ENCODE measurements around the gene EDN2.

The EDN2 gene

GRCh38 chr1:41532206-41532975 lies 47.9 kb upstream of the EDN2 start:
- DNase-seq (ENCODE audit: low read depth in 1 of 2, low spot score in 1 of 2), result no peak
- Histone ChIP-seq H3K27me3 (ENCODE audit: insufficient read depth, poor library complexity, severe bottlenecking) (no peaks in the 10 kb centered on the region), H3K4me3 (replicated peaks; ENCODE audit: insufficient read depth, low read length) (no peak overlapping the region), H3K27ac (replicated peaks) (no peak overlapping the region)
- TF ChIP-seq REST (IDR thresholded peaks at IDR 0.05; ENCODE audit: insufficient replicate concordance, low read depth), result no peak
- TF ChIP-seq SPI1 (IDR thresholded peaks at IDR 0.05; ENCODE audit: borderline replicate concordance, low read depth), result no peak
- TF ChIP-seq, protein P1, sequence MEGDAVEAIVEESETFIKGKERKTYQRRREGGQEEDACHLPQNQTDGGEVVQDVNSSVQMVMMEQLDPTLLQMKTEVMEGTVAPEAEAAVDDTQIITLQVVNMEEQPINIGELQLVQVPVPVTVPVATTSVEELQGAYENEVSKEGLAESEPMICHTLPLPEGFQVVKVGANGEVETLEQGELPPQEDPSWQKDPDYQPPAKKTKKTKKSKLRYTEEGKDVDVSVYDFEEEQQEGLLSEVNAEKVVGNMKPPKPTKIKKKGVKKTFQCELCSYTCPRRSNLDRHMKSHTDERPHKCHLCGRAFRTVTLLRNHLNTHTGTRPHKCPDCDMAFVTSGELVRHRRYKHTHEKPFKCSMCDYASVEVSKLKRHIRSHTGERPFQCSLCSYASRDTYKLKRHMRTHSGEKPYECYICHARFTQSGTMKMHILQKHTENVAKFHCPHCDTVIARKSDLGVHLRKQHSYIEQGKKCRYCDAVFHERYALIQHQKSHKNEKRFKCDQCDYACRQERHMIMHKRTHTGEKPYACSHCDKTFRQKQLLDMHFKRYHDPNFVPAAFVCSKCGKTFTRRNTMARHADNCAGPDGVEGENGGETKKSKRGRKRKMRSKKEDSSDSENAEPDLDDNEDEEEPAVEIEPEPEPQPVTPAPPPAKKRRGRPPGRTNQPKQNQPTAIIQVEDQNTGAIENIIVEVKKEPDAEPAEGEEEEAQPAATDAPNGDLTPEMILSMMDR (IDR thresholded peaks at IDR 0.05; ENCODE audit: insufficient read depth, low read length), result no peak
- no peak for TF ChIP-seq GABPA (IDR thresholded peaks at IDR 0.05; ENCODE audit: low read depth)
- TF ChIP-seq POLR2AphosphoS5 (IDR thresholded peaks at IDR 0.05; ENCODE audit: low read depth), result no peak

DNA sequence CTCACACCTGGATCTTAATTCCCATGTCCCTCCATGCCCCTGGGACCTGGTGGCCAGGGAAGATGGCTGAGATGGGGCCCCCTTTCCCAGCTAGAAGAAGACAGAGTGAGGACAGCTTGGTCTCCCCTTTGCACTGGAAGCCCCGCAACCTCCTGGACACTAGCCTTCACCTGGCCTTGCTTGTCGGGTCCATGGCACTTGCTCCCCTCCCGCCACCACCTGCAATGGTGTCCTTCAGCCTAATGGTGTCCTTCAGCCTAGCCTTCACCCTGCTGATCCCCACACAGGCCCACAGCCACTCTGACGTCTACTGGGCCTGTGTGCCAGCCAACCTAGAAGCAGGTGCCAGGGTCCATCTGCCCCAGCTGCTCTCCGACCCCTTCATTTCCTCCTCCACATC lies 45.9 kb upstream of the EDN2 start:
- TF ChIP-seq REST (IDR thresholded peaks at IDR 0.05; ENCODE audit: insufficient replicate concordance, low read depth), result no peak
- TF ChIP-seq SPI1 (IDR thresholded peaks at IDR 0.05; ENCODE audit: borderline replicate concordance, low read depth), result no peak
- no peak for TF ChIP-seq POLR2AphosphoS5 (IDR thresholded peaks at IDR 0.05; ENCODE audit: low read depth)
- TF ChIP-seq, protein P1 (IDR thresholded peaks at IDR 0.05; ENCODE audit: insufficient read depth, low read length), result no peak
- no peak for TF ChIP-seq GABPA (IDR thresholded peaks at IDR 0.05; ENCODE audit: low read depth)
- H3K27me3 ChIP-seq (ENCODE audit: insufficient read depth, poor library complexity, severe bottlenecking), result no peaks in the 10 kb centered on the region
- no peak for DNase-seq (ENCODE audit: low read depth in 1 of 2, low spot score in 1 of 2)
- no peak overlapping the region for H3K4me3 ChIP-seq (replicated peaks; ENCODE audit: insufficient read depth, low read length)
- H3K27ac ChIP-seq (replicated peaks), result no peak overlapping the region

DNA sequence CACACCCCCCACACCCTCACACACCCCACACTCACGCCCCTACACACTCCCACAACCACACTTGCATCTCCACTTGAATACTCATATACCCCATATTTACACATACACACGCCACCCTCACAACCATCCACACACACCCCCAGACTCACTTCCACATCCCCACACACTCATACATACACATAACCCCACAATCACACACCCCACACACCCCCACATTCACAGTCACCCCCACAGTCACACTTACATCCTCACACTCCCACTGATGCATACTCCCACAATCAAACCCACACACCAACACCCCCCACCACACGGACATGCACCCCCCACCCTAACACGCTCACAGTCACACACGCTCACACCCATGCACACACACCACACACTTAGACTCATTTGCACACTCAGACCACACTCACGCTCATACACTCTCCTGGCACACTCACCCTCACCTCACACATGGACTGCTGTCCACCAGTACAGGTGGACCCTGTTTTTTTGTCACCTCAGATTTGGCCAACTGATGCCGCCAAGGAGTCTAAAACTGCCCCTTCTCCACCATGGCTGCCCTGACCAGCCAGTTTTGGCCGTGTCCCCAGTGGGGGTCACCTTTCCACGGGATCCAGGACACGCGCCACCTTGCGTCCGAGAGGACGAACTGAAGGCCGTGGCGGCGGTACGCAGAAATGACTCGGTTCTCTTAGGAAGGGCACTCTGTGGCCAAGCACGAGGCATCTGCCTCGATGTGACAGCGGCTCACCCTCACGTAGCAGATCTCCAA lies 45.3 kb upstream of the EDN2 start:
- TF ChIP-seq SPI1 (IDR thresholded peaks at IDR 0.05; ENCODE audit: borderline replicate concordance, low read depth), result no peak
- Histone ChIP-seq H3K27me3 (ENCODE audit: insufficient read depth, poor library complexity, severe bottlenecking) (no peaks in the 10 kb centered on the region), H3K4me3 (replicated peaks; ENCODE audit: insufficient read depth, low read length) (no peak overlapping the region), H3K27ac (replicated peaks) (no peak overlapping the region)
- no peak for DNase-seq (ENCODE audit: low read depth in 1 of 2, low spot score in 1 of 2)

Data from HL-60 (cell line).